ENCODE measurements around the gene NCOA6.
A peak's percentile ranks its signal among the peaks of the same experiment; 100 is the strongest.
"Not testable (repeated sequence)": the region's sequence is repeated elsewhere in the genome, so short reads cannot be mapped to it uniquely, and the experiment has no call there.

The NCOA6 gene

DNA sequence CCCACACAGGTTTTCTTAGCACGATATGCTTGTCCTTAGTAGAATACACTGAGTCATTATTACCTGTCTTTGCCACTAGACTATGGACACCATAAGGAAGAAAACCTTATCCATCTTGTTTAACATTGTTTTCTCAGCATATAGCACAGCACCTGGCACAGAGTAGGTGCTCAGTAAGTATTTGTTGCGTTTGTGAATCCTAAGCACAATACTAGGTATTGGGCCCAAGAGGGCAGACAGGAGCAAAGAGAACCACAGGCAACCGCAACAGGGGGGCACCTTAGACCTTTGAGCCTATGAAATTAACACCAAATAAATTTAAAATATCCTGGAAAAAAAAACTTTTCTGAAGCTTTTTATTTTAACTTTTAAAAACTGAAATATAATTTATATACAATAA is 3.7 kb upstream of the NCOA6 start:
- no peak for DNase-seq (ENCODE audit: low read depth)

GRCh38 chr20:34824806-34825529 is 483 bp downstream of the NCOA6 start:
- peak; percentile 20 for DNase-seq (ENCODE audit: low read depth)

- DNase-seq (ENCODE audit: low read depth), result peak; percentile 45
Observed at GRCh38 chr20:34824452-34824805, 1.0 kb downstream of the NCOA6 start.

DNA sequence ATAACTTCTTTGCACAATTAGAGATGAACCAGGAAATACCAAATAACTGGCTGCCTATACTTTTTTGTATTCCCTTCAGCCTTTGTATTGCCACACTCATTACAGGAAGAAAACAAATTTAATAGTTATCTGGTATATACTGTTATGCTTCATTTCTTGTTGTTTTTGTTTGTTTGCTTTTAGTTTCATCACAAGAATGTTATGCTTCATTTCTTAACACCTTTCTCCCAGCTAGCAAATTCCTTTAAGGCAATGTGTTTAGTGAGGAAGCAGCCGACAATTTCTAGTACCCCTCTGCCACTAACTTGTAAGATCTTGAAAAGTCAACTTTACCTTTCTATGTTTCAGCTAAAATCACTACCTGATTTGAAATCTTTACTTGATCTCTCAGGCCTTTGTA is 1.4 kb downstream of the NCOA6 start:
- no peak for DNase-seq (ENCODE audit: low read depth)

DNA sequence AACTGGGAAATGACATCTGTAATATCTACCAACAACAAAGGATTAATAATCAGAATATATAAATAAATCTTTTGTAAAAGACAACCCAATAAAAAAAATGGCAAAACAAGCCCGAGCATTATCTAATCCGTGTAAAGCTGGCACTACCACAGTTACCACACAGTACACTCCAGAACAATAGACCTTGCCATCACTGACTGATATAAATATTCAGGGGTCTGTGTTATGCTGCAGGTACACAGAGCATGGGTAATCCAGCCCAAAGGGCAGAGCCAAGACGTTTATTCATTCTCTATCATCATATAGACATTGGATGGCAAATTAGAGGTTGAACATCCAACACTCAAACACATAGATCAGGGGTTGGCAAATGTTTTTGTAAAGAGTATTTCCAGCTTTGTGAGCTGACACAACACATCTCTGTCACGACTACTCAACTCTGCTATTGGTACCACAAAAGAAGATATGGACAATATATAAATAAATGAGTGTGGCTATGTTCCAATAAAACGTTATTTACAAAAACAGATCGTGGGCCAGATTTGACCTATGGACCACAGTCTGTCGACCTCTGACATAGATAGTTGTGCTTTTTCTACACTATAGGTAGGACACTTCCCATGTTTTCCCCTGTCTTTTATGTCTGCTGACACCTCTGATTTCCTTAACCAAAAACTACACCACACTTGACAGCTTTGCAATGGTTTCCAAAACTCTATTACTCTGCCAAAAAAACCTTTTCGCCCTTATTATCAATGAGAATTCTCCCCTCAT is 4.5 kb downstream of the NCOA6 start:
- DNase-seq (ENCODE audit: low read depth), result no peak

DNA sequence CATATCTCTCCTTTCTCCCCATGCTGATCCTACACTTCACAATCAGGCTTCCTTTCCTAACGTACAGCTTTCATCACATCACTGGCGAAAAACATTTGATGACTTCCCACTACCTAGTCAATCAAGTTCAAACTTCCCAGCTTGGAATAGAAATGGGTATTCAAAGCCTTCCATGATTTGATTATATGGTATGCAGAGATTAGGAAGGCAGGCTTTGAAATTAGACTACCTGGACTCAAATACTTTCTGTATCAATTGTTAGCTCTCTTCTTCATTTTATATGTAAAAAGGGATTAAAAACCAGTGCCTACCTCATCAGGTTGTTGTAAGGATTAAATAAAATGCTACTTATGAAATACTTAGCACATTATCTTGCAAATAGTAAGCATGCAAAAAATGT is 7.7 kb downstream of the NCOA6 start:
- DNase-seq (ENCODE audit: low read depth), result no peak

GRCh38 chr20:34817072-34817471 is 8.4 kb downstream of the NCOA6 start:
- DNase-seq (ENCODE audit: low read depth), result no peak

- no peak for DNase-seq (ENCODE audit: low read depth)
Observed at GRCh38 chr20:34815636-34816035, 9.8 kb downstream of the NCOA6 start.

DNA sequence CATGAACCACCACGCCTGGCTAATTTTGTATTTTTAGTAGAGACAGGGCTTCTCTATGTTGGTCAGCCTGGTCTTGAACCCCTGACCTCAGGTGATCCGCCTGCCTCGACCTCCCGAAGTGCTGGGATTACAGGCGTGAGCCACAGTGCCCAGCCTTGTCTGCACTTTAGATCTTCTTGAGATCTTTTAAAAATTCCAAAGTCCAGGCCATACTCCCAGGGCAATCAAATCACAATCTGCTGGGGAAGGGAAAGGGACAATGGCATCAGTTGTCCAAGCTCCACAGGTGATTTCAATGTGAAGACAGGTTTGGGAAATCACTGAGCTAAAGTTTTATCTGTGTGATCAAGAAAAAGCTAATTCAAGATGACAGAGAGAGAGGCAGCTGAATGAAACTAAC is 16.9 kb downstream of the NCOA6 start:
- no peak for DNase-seq (ENCODE audit: low read depth)

- DNase-seq (ENCODE audit: low read depth), result not testable (repeated sequence)
Observed at GRCh38 chr20:34807944-34808465, 17.4 kb downstream of the NCOA6 start.

- no peak for DNase-seq (ENCODE audit: low read depth)
Observed at GRCh38 chr20:34806255-34806654, 19.2 kb downstream of the NCOA6 start.

- no peak for DNase-seq (ENCODE audit: low read depth)
Observed at GRCh38 chr20:34798871-34799270, 26.6 kb downstream of the NCOA6 start.

- DNase-seq (ENCODE audit: low read depth), result no peak
Observed at GRCh38 chr20:34798328-34798727, 27.1 kb downstream of the NCOA6 start.

- DNase-seq (ENCODE audit: low read depth), result no peak
Observed at GRCh38 chr20:34797012-34797995, 28.1 kb downstream of the NCOA6 start.

GRCh38 chr20:34794006-34794585 is 31.4 kb downstream of the NCOA6 start:
- DNase-seq (ENCODE audit: low read depth), result no peak

DNA sequence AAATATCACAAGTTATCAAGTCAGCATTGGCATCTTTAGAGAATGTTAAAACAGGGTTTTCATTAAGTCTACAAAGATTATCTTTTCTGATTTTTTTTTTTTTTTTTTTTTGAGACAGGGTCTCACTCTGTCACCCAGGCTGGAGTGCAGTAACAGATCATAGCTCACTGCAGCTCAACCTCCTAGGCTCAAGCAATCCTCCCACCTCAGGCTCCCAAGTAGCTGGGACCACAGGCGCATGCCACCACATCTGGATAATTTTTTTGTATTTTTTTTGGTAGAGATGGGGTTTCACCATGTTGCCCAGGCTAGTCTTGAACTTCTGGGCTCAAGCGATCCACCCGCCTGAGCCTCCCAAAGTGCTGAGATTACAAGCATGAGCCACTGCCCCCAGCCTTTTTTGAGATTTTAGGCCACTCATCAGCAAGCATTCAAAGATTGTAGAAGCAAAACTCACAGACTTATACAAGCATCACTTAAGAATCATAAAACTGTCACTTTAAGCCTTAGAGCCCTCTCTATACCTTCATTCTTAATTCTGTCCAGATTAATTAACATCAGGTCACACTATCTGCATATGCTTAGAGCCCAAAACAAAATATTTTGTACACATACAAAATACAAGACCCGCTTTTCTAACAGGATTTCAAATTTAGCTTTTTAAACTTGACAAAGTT is 32.6 kb downstream of the NCOA6 start:
- no peak for DNase-seq (ENCODE audit: low read depth)

- DNase-seq (ENCODE audit: low read depth), result no peak
Observed at GRCh38 chr20:34791289-34792020, 34.0 kb downstream of the NCOA6 start.

- DNase-seq (ENCODE audit: low read depth), result no peak
Observed at GRCh38 chr20:34781220-34781619, 44.2 kb downstream of the NCOA6 start.

DNA sequence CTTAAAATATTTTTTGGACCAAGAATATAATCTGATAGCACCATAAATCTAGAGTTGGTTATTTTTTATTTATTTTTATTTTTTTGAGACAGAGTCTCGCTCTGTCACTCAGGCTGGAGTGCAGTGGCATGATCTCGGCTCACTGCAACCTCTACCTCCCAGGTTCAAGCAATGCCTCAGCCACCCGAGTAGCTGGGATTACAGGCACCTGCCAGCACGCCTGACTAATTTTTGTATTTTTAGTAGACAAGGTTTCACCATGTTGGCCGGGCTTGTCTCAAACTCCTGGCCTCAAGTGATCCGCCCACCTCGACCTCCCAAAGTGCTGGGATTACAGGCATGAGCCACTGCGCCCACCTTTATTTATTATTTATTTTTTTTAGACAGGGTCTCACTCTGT is 45.2 kb downstream of the NCOA6 start:
- not testable (repeated sequence) for DNase-seq (ENCODE audit: low read depth)

DNA sequence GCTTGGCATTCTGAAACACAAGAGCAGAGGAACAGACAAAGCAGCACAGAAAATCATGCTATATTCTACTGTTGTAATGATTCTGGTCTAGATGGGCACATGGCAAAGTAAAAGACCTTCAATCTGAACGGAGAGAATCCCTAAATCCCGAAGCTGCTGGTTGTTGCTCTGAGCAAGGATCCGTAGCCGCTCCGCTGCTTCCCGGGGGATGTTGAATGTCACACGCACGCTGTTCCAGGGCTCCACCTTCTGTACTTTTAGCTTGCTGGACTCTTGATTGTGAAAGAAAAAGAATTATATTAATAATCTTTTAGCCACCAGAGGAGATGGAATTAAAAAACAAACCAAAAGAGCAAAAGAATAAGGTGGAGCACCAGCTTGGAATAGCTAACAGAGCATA is 49.3 kb downstream of the NCOA6 start:
- DNase-seq (ENCODE audit: low read depth), result no peak

- no peak for DNase-seq (ENCODE audit: low read depth)
Observed at GRCh38 chr20:34774886-34775285, 50.6 kb downstream of the NCOA6 start.
